Caco-2 (cell line): ENCODE data around the gene RNASE7. TPM values are rescaled to one million over a fixed set of nuclear protein-coding genes. Genes with fewer than 3 reads are reported as not detected.

Experiments
- microRNA-seq: library from miRNA; unstranded; fragments of <30 nt; microRNA quantifications from one replicate; pipeline ENCODE4 v1.2.0, GENCODE V29; 2022
- total RNA-seq: library from RNA; stranded (reverse); gene quantifications from 2 replicates; pipeline ENCODE4 v1.2.3, GENCODE V29; 2022

Gene RNASE7
- total RNA-seq, 1 experiment from 2014 or later, result not detected

Small RNAs within 50 kb of the gene (microRNA-seq; reads per million reads assigned to microRNA genes)
- not detected for gene MIR6717

Other genes with a start within 250 kb of the RNASE7 start
- 1.2 and 1.5 TPM in 2 replicates for gene RNASE1, start 239.5 kb upstream of the RNASE7 start, total RNA-seq
- gene RNASE3, start 151.0 kb upstream of the RNASE7 start, total RNA-seq, result not detected in 2 replicates
- gene RNASE2, start 86.9 kb upstream of the RNASE7 start, total RNA-seq, result not detected in 2 replicates
- gene METTL17, start 52.4 kb upstream of the RNASE7 start, total RNA-seq, result 78.8 and 80.5 TPM in 2 replicates
- 0.81 and 0.88 TPM in 2 replicates for gene SLC39A2, start 43.1 kb upstream of the RNASE7 start, total RNA-seq
- gene NDRG2, start 17.3 kb upstream of the RNASE7 start, total RNA-seq, result 16.4 and 17.7 TPM in 2 replicates
- gene TPPP2, start 12.1 kb upstream of the RNASE7 start, total RNA-seq, result not detected in 2 replicates
- gene RNASE13, start 7.6 kb upstream of the RNASE7 start, total RNA-seq, result not detected in 2 replicates
- not detected in 2 replicates for gene RNASE8, start 15.5 kb downstream of the RNASE7 start, total RNA-seq
- gene ARHGEF40, start 27.9 kb downstream of the RNASE7 start, total RNA-seq, result 6.5 and 7.1 TPM in 2 replicates
- gene ZNF219, start 56.3 kb downstream of the RNASE7 start, total RNA-seq, result 34.1 and 35.2 TPM in 2 replicates
- 0.98 and 1.0 TPM in 2 replicates for gene TMEM253, start 58.7 kb downstream of the RNASE7 start, total RNA-seq
- gene OR5AU1, start 113.7 kb downstream of the RNASE7 start, total RNA-seq, result not detected in 2 replicates
- gene HNRNPC, start 227.1 kb downstream of the RNASE7 start, total RNA-seq, result 512 and 536 TPM in 2 replicates
- gene RPGRIP1, start 237.7 kb downstream of the RNASE7 start, total RNA-seq, result 0.12 TPM in 1 of 2 replicates, not detected in the other